H1 (cell line): ENCODE measurements around the gene RPS6KC1. TPM values are rescaled to one million over a fixed set of nuclear protein-coding genes. Genes with fewer than 3 reads are reported as not detected.
A peak's percentile ranks its signal among the peaks of the same experiment; 100 is the strongest.

Source experiments
- CTCF ChIA-PET: fragments of 300-600 bp; sonication (Branson Sonifier 250); formaldehyde crosslinking; loops from one replicate; lab custom pipeline; 2021; ENCODE audit not compliant: partially characterized antibody; lab: Charles Lee
- POLR2A ChIA-PET: fragments of 300-600 bp; sonication (Branson Sonifier 250); formaldehyde crosslinking; loops from one replicate; lab custom pipeline; 2021; ENCODE audit warnings: inconsistent platforms; ENCODE audit not compliant: partially characterized antibody; lab: Charles Lee
- DNase-seq, 2 experiments: peaks; one replicate each; pipeline versions ENCODE4 v3.0.0 to v3.0.0-alpha.2; 2010 to 2022; ENCODE audit warnings: low spot score in 2 of 2, low read depth in 1 of 2, mixed read lengths in 1 of 2
- FAIRE-seq: peaks from 2 replicates; lab custom pipeline; 2011; peaks lifted over from hg19 to GRCh38; lab: Jason Lieb, UNC
- H2AFZ ChIP-seq: 2 replicates; pipeline ENCODE4 v1.8.1; 2012; ENCODE audit warnings: low read length, inconsistent platforms
- H2AK5ac ChIP-seq: 2 replicates; pipeline ENCODE4 v1.6.1; 2013; ENCODE audit warnings: low read depth, low read length
- H2BK120ac ChIP-seq: replicated peaks from 2 replicates; pipeline ENCODE3; 2013; ENCODE audit warnings: low read depth, low read length, inconsistent platforms
- H2BK12ac ChIP-seq: 2 replicates; pipeline ENCODE4 v1.6.1; 2013; ENCODE audit warnings: low read depth, low read length
- H2BK15ac ChIP-seq: 2 replicates; pipeline ENCODE4 v1.6.1; 2013; ENCODE audit warnings: low read length
- H2BK20ac ChIP-seq: 2 replicates; pipeline ENCODE4 v1.6.1; 2013; ENCODE audit warnings: low read length
- H2BK5ac ChIP-seq: 2 replicates; pipeline ENCODE4 v1.6.1; 2013; ENCODE audit warnings: low read depth, low read length
- H3K14ac ChIP-seq: 2 replicates; pipeline ENCODE4 v1.6.1; 2013; ENCODE audit warnings: inconsistent platforms; ENCODE audit not compliant: insufficient read length
- H3K18ac ChIP-seq: 2 replicates; pipeline ENCODE4 v1.6.1; 2013; ENCODE audit warnings: low read length; ENCODE audit errors: extremely low read depth
- H3K23ac ChIP-seq: 2 replicates; pipeline ENCODE4 v1.6.1; 2013; ENCODE audit warnings: inconsistent platforms; ENCODE audit not compliant: insufficient read length
- H3K23me2 ChIP-seq: 2 replicates; pipeline ENCODE4 v1.6.1; 2013; ENCODE audit warnings: low read depth, low read length
- H3K27ac ChIP-seq: 2 replicates; pipeline ENCODE4 v1.6.1; 2011; ENCODE audit warnings: low read depth, low read length, inconsistent platforms
- H3K27me3 ChIP-seq, 4 experiments: replicated peaks in 1 of 4; 1 replicate in 1 of 4; 2 replicates in 3 of 4; pipeline versions ENCODE4 v1.6.1 to v1.8.1; 2011 to 2013; ENCODE audit warnings: low read length in 3 of 4, mild to moderate bottlenecking in 3 of 4, inconsistent platforms in 2 of 4, mixed read lengths in 2 of 4, moderate library complexity in 1 of 4; ENCODE audit not compliant: control insufficient read depth in 3 of 4, insufficient read depth in 3 of 4; ENCODE audit errors: extremely low read depth in 1 of 4
- H3K36me3 ChIP-seq, 4 experiments: 2 replicates each; pipeline versions ENCODE4 v1.6.1 to v1.8.1; 2011 to 2013; ENCODE audit warnings: mild to moderate bottlenecking in 4 of 4, low read length in 3 of 4, moderate library complexity in 2 of 4, control low read depth in 1 of 4, inconsistent platforms in 1 of 4; ENCODE audit not compliant: insufficient read depth in 4 of 4, control insufficient read depth in 2 of 4
- H3K4ac ChIP-seq: replicated peaks from 2 replicates; pipeline ENCODE3; 2013; ENCODE audit warnings: low read length, low read depth, mixed read lengths, inconsistent platforms; ENCODE audit not compliant: insufficient read length
- H3K4me1 ChIP-seq, 4 experiments: replicated peaks in 1 of 4; 1 replicate in 1 of 4; 2 replicates in 3 of 4; pipeline versions ENCODE4 v1.6.1 to v1.8.1; 2011 to 2013; ENCODE audit warnings: low read length in 3 of 4, inconsistent platforms in 2 of 4, mixed read lengths in 1 of 4; ENCODE audit not compliant: insufficient read depth in 4 of 4, control insufficient read depth in 3 of 4
- H3K4me2 ChIP-seq, 2 experiments: 2 replicates each; pipeline versions ENCODE4 v1.6.1 to v1.8.1; 2011 to 2013; ENCODE audit warnings: low read depth in 2 of 2, low read length in 2 of 2, control low read depth in 1 of 2, inconsistent platforms in 1 of 2, mild to moderate bottlenecking in 1 of 2; ENCODE audit not compliant: insufficient read depth in 1 of 2
- H3K4me3 ChIP-seq, 4 experiments: fragments of 200-600, 300-600 bp in 1 of 4; sonication (generic), shearing (Covaris generic), sonication (Bioruptor Twin) in 1 of 4; 2 replicates each; pipeline versions ENCODE4 v1.5.1 to v1.8.1; 2011 to 2016; ENCODE audit warnings: low read length in 4 of 4, low read depth in 3 of 4, control low read depth in 2 of 4, inconsistent platforms in 2 of 4, mild to moderate bottlenecking in 2 of 4, mixed read lengths in 1 of 4, moderate library complexity in 1 of 4; ENCODE audit not compliant: insufficient read depth in 2 of 4; ENCODE audit errors: extremely low read depth in 1 of 4
- H3K56ac ChIP-seq: replicated peaks from 2 replicates; pipeline ENCODE3; 2013; ENCODE audit warnings: low read depth, mild to moderate bottlenecking, mixed read lengths, low read length, inconsistent platforms; ENCODE audit not compliant: insufficient read length
- H3K79me1 ChIP-seq: 2 replicates; pipeline ENCODE4 v1.6.1; 2013; ENCODE audit warnings: low read depth, low read length, control low read depth
- H3K79me2 ChIP-seq, 2 experiments: 2 replicates each; pipeline versions ENCODE4 v1.6.1 to v1.8.1; 2012 to 2013; ENCODE audit warnings: low read length in 2 of 2, mild to moderate bottlenecking in 2 of 2, inconsistent platforms in 1 of 2; ENCODE audit not compliant: insufficient read depth in 2 of 2, control insufficient read depth in 1 of 2
- H3K9ac ChIP-seq, 4 experiments: replicated peaks in 1 of 4; 1 replicate in 1 of 4; 2 replicates in 3 of 4; pipeline versions ENCODE4 v1.6.1 to v1.8.1; 2011 to 2013; ENCODE audit warnings: low read depth in 3 of 4, low read length in 3 of 4, control low read depth in 2 of 4, mild to moderate bottlenecking in 2 of 4, moderate library complexity in 2 of 4, inconsistent platforms in 1 of 4; ENCODE audit errors: extremely low read depth in 1 of 4
- H3K9me3 ChIP-seq, 2 experiments: 2 replicates each; pipeline versions ENCODE4 v1.6.1 to v1.8.1; 2012 to 2013; ENCODE audit warnings: mild to moderate bottlenecking in 2 of 2, moderate library complexity in 2 of 2, control low read depth in 1 of 2, inconsistent platforms in 1 of 2, low read depth in 1 of 2, low read length in 1 of 2, mixed read lengths in 1 of 2; ENCODE audit not compliant: insufficient read depth in 2 of 2
- H4K20me1 ChIP-seq, 2 experiments: replicated peaks in 1 of 2; 2 replicates each; pipeline versions ENCODE3 to v1.8.1; 2011 to 2013; ENCODE audit warnings: inconsistent platforms in 2 of 2, low read length in 2 of 2, mild to moderate bottlenecking in 1 of 2; ENCODE audit not compliant: insufficient read depth in 2 of 2, control insufficient read depth in 1 of 2
- H4K5ac ChIP-seq: 2 replicates; pipeline ENCODE4 v1.6.1; 2013; ENCODE audit warnings: low read length, low read depth, mixed read lengths, inconsistent platforms; ENCODE audit not compliant: insufficient read length
- H4K8ac ChIP-seq: 2 replicates; pipeline ENCODE4 v1.8.0; 2013; ENCODE audit warnings: mild to moderate bottlenecking, moderate library complexity, low read length, inconsistent platforms; ENCODE audit not compliant: insufficient read depth; ENCODE audit errors: extremely low read depth
- H4K91ac ChIP-seq: replicated peaks from 2 replicates; pipeline ENCODE3; 2013; ENCODE audit warnings: low read length, mixed read lengths, inconsistent platforms; ENCODE audit not compliant: insufficient read length
- CTBP2 ChIP-seq: IDR thresholded peaks from 2 replicates; pipeline ENCODE4 v1.7.0; 2011; ENCODE audit warnings: borderline replicate concordance, mild to moderate bottlenecking, moderate library complexity, mixed read lengths, low read length; ENCODE audit not compliant: insufficient read depth, insufficient read length
- RAD21 ChIP-seq, 2 experiments: IDR thresholded peaks in 1 of 2; conservative IDR thresholded peaks in 1 of 2; 2 replicates each; pipeline ENCODE4 v1.6.1; 2011; ENCODE audit warnings: low read depth in 2 of 2, low read length in 2 of 2, improper control_type of control experiment in 1 of 2, inconsistent platforms in 1 of 2, mild to moderate bottlenecking in 1 of 2, moderate library complexity in 1 of 2
- WGBS, 2 experiments: shearing (Covaris generic) in 1 of 2; methylation state at CpG; one replicate each; pipeline versions ENCODE4 v1.1.6 to v1.1.7; 2013 to 2015; ENCODE audit warnings: low lambda C conversion rate in 2 of 2, mixed read lengths in 2 of 2, inconsistent platforms in 1 of 2, low coverage in 1 of 2, missing lambda C conversion rate in 1 of 2; ENCODE audit not compliant: insufficient replicate concordance in 2 of 2, insufficient coverage in 1 of 2, insufficient read length in 1 of 2; ENCODE audit errors: extremely low coverage in 1 of 2, missing lambda C conversion rate in 1 of 2; 5-methylcytosine and 5-hydroxymethylcytosine counted together
- polyA plus RNA-seq, 7 experiments: library from polyadenylated mRNA; depleted of rRNA in 3 of 7; stranded (reverse) in 5 of 7; unstranded in 2 of 7; fragments of >200 nt in 5 of 7; fragments of 200-250 nt in 2 of 7; gene quantifications; 1 replicate in 5 of 7; 2 replicates in 1 of 7; 4 replicates in 1 of 7; pipeline versions ENCODE4 v1.2.1 to v1.2.3, GENCODE V29; 2011 to 2013; ENCODE audit warnings: missing spikeins in 2 of 7, mixed read lengths in 2 of 7
- total RNA-seq: library from RNA; stranded (reverse); fragmentation: NEBNext Ultra II Directional; extraction: Animal tissue kit (Norgen Biotek cat#: 25700); gene quantifications from 2 replicates; pipeline ENCODE4 v1.2.1, GENCODE V29; 2021
- TF ChIP-seq, protein P1 (sequence below), 3 experiments: IDR thresholded peaks; 1 replicate in 2 of 3; 2 replicates in 1 of 3; pipeline versions ENCODE4 v1.5.1 to v1.6.1; 2011; ENCODE audit warnings: low read length in 3 of 3, mild to moderate bottlenecking in 3 of 3, inconsistent platforms in 2 of 3, low read depth in 1 of 3, moderate library complexity in 1 of 3; ENCODE audit not compliant: insufficient read depth in 1 of 3; ENCODE audit errors: control extremely low read depth in 1 of 3

The RPS6KC1 gene
- total and polyA plus RNA-seq, 2 of the 8 experiments (the other 6 are each of a cell fraction or from before 2014, with no cell fraction given) = 4.9 to 17.6 TPM

DNA sequence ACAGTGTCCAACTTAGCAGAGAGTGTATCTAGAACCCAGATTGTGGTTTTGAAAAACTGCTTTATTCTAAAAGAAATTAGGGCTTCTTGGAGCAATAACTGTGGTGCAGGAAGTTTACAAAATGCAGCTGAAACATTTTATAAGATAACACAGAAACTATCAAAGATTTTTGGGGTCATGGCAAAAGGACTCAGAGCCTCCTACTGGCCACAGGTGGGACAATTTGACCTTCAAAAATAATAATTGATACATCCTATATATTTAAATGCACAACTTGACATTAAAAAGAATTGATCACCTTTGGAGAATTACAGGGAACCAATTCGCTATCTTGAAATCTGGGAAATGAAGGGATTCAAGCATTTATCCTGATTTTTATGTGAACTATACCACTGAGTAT is 235.2 kb downstream of the RPS6KC1 start:
- ChIA-PET POLR2A (interaction anchor here (0.7 kb wide), 1 partner anchor 109 kb away, joined by 3 read pairs; no protein-coding TSS in a partner anchor), CTCF (interaction anchor here (0.9 to 2.4 kb wide), 7 partner anchors 8 to 163 kb away, joined by 3 to 5 read pairs (median 3); no protein-coding TSS in a partner anchor)
- Histone ChIP-seq H3K4me3 (no peak overlapping the region), H3K9ac (no peak overlapping the region), H2BK12ac (no peak overlapping the region), H3K18ac (no peak overlapping the region), H2BK5ac (no peak overlapping the region), H3K79me1 (no peaks in the 10 kb centered on the region), H3K23ac (no peak overlapping the region), H3K36me3 (no peaks in the 10 kb centered on the region), H2AK5ac (no peak overlapping the region), H2BK120ac (no peak overlapping the region), H3K4ac (no peak overlapping the region), H3K27ac (no peak overlapping the region), H3K56ac (no peak overlapping the region), H3K14ac (no peak overlapping the region), H4K8ac (no peak overlapping the region), H2BK20ac (no peak overlapping the region), H3K79me2 (no peaks in the 10 kb centered on the region), H3K27me3 (no peaks in the 10 kb centered on the region), H2AFZ (no peak overlapping the region), H3K23me2 (no peaks in the 10 kb centered on the region), H2BK15ac (no peak overlapping the region), H4K5ac (no peak overlapping the region), H3K9me3 (no peaks in the 10 kb centered on the region), H3K4me2 (no peak overlapping the region), H3K4me1 (peaks cover 5 to 11% (median 10%) of the 10 kb centered on the region in 4 experiments), H4K91ac (no peak overlapping the region), H4K20me1 (no peaks in the 10 kb centered on the region)
- TF ChIP-seq, protein P1, sequence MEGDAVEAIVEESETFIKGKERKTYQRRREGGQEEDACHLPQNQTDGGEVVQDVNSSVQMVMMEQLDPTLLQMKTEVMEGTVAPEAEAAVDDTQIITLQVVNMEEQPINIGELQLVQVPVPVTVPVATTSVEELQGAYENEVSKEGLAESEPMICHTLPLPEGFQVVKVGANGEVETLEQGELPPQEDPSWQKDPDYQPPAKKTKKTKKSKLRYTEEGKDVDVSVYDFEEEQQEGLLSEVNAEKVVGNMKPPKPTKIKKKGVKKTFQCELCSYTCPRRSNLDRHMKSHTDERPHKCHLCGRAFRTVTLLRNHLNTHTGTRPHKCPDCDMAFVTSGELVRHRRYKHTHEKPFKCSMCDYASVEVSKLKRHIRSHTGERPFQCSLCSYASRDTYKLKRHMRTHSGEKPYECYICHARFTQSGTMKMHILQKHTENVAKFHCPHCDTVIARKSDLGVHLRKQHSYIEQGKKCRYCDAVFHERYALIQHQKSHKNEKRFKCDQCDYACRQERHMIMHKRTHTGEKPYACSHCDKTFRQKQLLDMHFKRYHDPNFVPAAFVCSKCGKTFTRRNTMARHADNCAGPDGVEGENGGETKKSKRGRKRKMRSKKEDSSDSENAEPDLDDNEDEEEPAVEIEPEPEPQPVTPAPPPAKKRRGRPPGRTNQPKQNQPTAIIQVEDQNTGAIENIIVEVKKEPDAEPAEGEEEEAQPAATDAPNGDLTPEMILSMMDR (IDR thresholded peaks at IDR 0.05; ENCODE audit: control extremely low read depth in 1 of 3, insufficient read depth in 1 of 3, low read depth in 1 of 3, low read length in 3 of 3) = peak in 2 of 3 experiments; percentile 25; a peak in 2 of 4 replicates
- TF ChIP-seq RAD21 (IDR thresholded peaks at IDR 0.05 in 1 of 2, conservative IDR thresholded peaks at IDR 0.05 in 1 of 2; ENCODE audit: low read depth in 2 of 2, low read length in 2 of 2) = peak in 1 of 2 experiments; percentile 13; a peak in 2 of 4 replicates
- no peak for TF ChIP-seq CTBP2
- DNase-seq (no peak), FAIRE-seq (no peak)
- 91% methylated on average over 1 of the region's 1 CpG; no CpG with 5 or more reads in 1 of the 2 experiments for WGBS, 2 experiments
